LNCAP (cell line): ENCODE measurements around the gene PTPRR.

ENCODE experiments used
- TF ChIP-seq, protein P1 (sequence below): fragments of 450-650 bp; IDR thresholded peaks from 2 replicates; pipeline ENCODE4 v1.5.1; 2017; ENCODE audit warnings: mild to moderate bottlenecking

PTPRR gene

DNA sequence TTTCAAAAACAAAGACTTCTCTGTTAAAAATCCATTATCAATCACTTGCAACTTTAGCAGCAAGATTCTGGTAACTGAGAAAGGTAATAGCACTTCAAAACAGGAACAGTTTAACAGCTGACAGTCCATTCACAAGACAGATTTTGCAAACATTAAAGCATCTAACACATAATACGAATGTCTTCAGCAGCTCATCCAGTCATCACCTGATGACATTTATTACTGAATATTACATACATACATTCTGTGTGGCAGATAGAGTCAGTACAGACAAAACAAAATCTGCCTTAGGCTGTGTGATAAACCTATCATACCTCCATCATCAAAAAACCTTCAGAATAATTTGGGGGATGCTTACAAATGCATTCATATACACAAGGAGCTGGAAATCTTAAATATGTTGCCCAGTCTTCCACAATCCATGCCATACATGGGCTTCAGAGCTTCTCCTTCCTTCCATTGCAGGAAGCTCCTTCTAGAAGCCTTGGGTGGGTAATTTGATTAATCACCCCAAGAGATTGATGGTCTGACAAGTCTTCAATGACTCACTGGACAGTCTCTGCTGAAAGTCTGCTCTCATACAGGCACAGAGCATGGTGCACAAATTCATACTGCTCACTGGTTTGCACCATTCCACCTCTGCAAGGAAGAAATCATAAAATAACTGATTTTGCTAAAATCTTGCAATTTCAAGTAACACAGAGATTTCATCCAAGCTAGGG, 281.7 kb downstream of the PTPRR start:
- TF ChIP-seq, protein P1, sequence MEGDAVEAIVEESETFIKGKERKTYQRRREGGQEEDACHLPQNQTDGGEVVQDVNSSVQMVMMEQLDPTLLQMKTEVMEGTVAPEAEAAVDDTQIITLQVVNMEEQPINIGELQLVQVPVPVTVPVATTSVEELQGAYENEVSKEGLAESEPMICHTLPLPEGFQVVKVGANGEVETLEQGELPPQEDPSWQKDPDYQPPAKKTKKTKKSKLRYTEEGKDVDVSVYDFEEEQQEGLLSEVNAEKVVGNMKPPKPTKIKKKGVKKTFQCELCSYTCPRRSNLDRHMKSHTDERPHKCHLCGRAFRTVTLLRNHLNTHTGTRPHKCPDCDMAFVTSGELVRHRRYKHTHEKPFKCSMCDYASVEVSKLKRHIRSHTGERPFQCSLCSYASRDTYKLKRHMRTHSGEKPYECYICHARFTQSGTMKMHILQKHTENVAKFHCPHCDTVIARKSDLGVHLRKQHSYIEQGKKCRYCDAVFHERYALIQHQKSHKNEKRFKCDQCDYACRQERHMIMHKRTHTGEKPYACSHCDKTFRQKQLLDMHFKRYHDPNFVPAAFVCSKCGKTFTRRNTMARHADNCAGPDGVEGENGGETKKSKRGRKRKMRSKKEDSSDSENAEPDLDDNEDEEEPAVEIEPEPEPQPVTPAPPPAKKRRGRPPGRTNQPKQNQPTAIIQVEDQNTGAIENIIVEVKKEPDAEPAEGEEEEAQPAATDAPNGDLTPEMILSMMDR = no peak

DNA sequence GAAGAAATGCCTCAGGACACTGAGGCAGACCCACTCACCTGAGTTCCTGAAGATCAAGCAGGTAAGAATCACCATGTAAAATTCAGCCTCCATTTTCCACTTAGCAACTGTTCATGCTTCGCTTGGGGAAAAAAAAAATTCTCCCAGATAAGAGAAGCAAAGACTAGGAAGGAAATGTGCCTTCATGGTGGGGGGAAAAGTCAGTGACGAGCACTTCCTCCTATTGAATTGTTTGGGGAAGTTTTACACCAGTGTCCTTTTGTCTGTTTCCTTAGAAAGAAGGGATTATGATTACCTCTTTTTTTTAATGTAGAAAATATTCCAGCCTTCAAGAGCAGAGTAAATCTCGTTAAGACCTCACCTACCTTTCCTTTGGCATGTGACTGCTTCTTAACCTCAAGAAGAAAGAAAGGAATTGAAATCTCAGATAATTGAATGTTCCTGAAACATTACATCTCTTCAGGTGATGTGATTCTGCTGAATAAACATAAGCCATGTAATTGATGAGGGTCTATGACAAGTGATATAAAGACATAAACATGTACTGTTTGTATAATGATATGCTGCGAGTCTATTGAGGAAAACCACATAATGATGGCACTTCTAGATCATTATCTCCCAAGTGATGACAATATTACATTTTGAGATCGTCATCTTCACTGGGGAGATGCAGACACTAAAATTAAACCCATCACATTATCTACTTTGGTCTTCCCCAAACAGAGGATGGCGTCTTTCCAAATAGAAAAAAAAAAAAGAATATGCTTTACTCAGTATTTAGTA, 283.0 kb downstream of the PTPRR start, which contains the start of gene PTPRB:
Gene PTPRB, minus strand, starts transcription at position 127 of the 783 bp plus-strand sequence. Its CDS starts 34 bp downstream, at position 93.
- TF ChIP-seq, protein P1 = no peak

DNA sequence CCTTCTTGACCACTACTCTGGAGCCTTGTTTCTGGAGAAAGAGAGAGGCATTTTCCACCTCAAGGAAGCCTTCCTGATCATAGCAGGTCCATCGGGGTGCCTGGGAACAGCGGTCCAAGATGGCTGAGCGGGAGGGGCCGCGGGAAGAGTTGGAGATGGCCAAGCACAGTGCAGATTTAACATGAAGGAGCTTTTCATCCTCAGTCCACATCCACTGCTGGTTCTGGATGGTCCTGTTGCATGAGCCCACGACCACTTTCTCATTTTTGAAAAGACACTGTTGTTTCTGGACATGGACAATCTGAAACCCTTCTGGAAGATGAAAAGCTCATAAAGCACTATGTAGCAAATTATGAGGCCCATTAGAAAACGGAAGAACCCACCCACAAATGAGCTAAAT, 284.8 kb downstream of the PTPRR start:
- TF ChIP-seq, protein P1 = no peak

GRCh38 chr12:70628701-70629480, 291.6 kb downstream of the PTPRR start:
- TF ChIP-seq, protein P1 = no peak

DNA sequence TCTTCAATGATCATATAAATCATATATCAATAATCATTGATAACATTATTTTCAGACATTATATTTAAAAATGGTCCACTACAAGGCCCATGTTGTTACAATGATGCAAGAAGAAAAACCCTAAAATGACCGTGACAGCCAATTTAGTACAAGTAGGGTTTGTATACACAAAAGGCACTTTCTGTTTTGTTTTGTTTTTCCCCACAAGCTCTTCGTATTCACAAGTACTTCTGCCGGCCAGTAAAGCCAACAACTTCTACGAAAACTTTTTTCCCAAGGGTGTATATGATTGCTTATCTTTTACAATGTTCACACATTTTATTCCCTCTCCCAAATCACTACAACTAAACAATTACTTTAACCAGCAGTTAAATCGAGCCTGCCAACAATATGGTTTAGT, 292.9 kb downstream of the PTPRR start:
- TF ChIP-seq, protein P1 = no peak

- TF ChIP-seq, protein P1 = no peak
Measured at GRCh38 chr12:70626180-70626579, 294.4 kb downstream of the PTPRR start.

GRCh38 chr12:70619471-70620152, 300.9 kb downstream of the PTPRR start:
- TF ChIP-seq, protein P1 = no peak
